GM18508 (cell line): Measurements from ENCODE around the gene HTRA2.

Source experiments
- ATAC-seq: cut with Tn5 transposase; IDR thresholded peaks from one replicate; pipeline ENCODE4 v1.9.1; 2021; ENCODE audit warnings: moderate number of reproducible peaks; ENCODE audit not compliant: insufficient read depth, unreplicated experiment

Gene HTRA2

DNA sequence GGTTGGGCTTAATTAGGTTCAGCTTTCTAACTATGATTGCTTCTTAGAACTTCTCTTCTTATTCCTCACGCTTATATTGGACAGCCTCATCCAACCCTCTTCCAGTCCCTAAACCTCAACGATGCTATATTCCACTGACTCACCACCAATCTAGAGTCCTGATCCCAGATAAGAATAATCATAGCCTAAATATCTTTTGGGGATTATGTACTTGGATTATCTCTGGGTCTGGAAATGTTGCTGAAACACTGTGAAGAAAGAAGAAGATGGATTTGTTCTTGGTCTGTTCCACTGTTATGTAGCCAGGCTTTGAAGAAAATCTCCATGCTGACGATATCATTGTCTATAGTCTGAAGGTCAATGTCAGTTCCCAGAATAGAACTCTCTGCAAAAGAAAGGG is 51.7 kb downstream of the HTRA2 start:
- ATAC-seq = no peak

DNA sequence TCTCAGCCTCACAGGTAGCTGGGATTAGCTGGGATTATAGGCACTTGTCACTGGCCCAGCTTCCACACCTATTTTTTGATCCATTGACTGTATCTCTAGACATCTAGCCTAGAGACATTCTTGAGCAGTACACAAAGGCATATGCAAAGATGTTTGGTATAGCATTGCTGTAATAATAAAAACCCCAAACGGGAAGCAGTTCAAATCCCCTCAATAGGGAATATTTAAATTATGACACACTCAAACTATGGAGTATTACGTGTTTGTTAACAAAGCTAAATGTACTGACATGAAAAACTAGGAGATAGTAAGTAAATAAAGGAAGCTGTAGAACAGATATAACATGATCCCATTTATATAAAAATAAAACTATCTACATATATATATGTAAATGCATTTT is 52.5 kb downstream of the HTRA2 start:
- ATAC-seq = no peak
